ENCODE results near the gene ANKRD62.

ANKRD62 gene

DNA sequence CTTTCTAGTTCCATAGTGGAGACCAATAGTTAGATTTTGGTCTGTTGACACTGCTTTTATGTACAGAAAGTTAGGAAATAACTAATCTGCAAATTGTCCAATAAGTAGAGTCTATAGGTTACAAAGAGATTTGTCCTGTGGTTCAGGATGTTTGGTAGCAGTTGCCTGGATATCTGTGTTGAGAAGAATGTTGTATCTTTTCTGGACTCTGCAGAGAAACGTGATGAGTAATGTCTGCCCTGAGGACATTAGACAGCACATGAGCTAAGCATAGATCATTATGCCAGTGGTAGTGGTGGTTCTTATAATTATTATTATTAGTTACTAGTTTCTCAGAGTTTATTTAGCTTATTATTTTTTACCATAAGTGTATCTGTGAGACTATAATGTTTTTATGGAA, 65.8 kb downstream of the ANKRD62 start:
- Histone ChIP-seq H3K27ac (ENCODE audit: extremely low read depth, low read depth, low read length) (no peak overlapping the region), H3K4me1 (ENCODE audit: control insufficient read depth, insufficient read depth, low read length) (no peaks in the 10 kb centered on the region), H3K9me3 (ENCODE audit: control insufficient read depth, insufficient read depth, low read depth, low read length) (no peaks in the 10 kb centered on the region), H3K36me3 (ENCODE audit: control insufficient read depth in 2 of 2, insufficient read depth in 1 of 2, low read length in 2 of 2) (no peaks in the 10 kb centered on the region), H3K4me3 (ENCODE audit: low read depth, low read length) (no peak overlapping the region)
- ChIA-PET POLR2A (interaction anchor here (0.5 to 0.6 kb wide), 2 partner anchors 112 to 535 kb away, joined by 5 to 6 read pairs; no protein-coding TSS in a partner anchor), CTCF (interaction anchor here (0.8 to 1.9 kb wide), 3 partner anchors 62 to 169 kb away, joined by 3 to 6 read pairs (median 3); no protein-coding TSS in a partner anchor)
- TF ChIP-seq ZNF19 (tag by site-specific recombination; IDR thresholded peaks at IDR 0.05; ENCODE audit: low read depth) (no peak), ZNF610 (tag by site-specific recombination; IDR thresholded peaks at IDR 0.05; ENCODE audit: borderline replicate concordance) (no peak), KLF17 (tag by site-specific recombination; IDR thresholded peaks at IDR 0.05) (no peak), ZNF335 (tag by site-specific recombination; conservative IDR thresholded peaks at IDR 0.05) (no peak), SP3 (tag by site-specific recombination; IDR thresholded peaks at IDR 0.05) (no peak), ZEB2 (tag by site-specific recombination; IDR thresholded peaks at IDR 0.05) (no peak), TRIM28 (IDR thresholded peaks at IDR 0.05; ENCODE audit: borderline replicate concordance, low read length) (no peak), ZBTB1 (tag by site-specific recombination; IDR thresholded peaks at IDR 0.05) (no peak), OVOL3 (tag by site-specific recombination; IDR thresholded peaks at IDR 0.05) (no peak), PRDM6 (tag by site-specific recombination; IDR thresholded peaks at IDR 0.05) (no peak), ZNF324 (tag by site-specific recombination; IDR thresholded peaks at IDR 0.05) (no peak), ZNF600 (tag by site-specific recombination; IDR thresholded peaks at IDR 0.05) (no peak), ZNF155 (tag by site-specific recombination; IDR thresholded peaks at IDR 0.05) (no peak), ZNF530 (tag by site-specific recombination; IDR thresholded peaks at IDR 0.05; ENCODE audit: low read depth) (no peak)
- TF ChIP-seq, protein P1, sequence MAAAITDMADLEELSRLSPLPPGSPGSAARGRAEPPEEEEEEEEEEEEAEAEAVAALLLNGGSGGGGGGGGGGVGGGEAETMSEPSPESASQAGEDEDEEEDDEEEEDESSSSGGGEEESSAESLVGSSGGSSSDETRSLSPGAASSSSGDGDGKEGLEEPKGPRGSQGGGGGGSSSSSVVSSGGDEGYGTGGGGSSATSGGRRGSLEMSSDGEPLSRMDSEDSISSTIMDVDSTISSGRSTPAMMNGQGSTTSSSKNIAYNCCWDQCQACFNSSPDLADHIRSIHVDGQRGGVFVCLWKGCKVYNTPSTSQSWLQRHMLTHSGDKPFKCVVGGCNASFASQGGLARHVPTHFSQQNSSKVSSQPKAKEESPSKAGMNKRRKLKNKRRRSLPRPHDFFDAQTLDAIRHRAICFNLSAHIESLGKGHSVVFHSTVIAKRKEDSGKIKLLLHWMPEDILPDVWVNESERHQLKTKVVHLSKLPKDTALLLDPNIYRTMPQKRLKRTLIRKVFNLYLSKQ (tag by site-specific recombination; IDR thresholded peaks at IDR 0.05; ENCODE audit: borderline replicate concordance): no peak

GRCh38 chr18:12162786-12163185, 69.1 kb downstream of the ANKRD62 start:
- ChIA-PET POLR2A (no interaction called here), CTCF (no interaction called here)
- H3K4me1 ChIP-seq (ENCODE audit: control insufficient read depth, insufficient read depth, low read length): no peaks in the 10 kb centered on the region
- no peaks in the 10 kb centered on the region for H3K9me3 ChIP-seq (ENCODE audit: control insufficient read depth, insufficient read depth, low read depth, low read length)
- H3K4me3 ChIP-seq (ENCODE audit: low read depth, low read length): no peak overlapping the region
- H3K36me3 ChIP-seq (ENCODE audit: control insufficient read depth in 2 of 2, insufficient read depth in 1 of 2, low read length in 2 of 2): no peaks in the 10 kb centered on the region
- H3K27ac ChIP-seq (ENCODE audit: extremely low read depth, low read depth, low read length): no peak overlapping the region
- TF ChIP-seq ZNF777 (tag by site-specific recombination; IDR thresholded peaks at IDR 0.05; ENCODE audit: borderline replicate concordance) (no peak), OSR2 (tag by site-specific recombination; IDR thresholded peaks at IDR 0.05) (no peak), ZNF830 (tag by site-specific recombination; IDR thresholded peaks at IDR 0.05; ENCODE audit: low read depth) (no peak), HIC1 (tag by site-specific recombination; IDR thresholded peaks at IDR 0.05) (no peak), ZNF133 (tag by site-specific recombination; IDR thresholded peaks at IDR 0.05) (no peak), ZFP41 (tag by site-specific recombination; IDR thresholded peaks at IDR 0.05; ENCODE audit: borderline replicate concordance) (no peak), ZNF558 (tag by site-specific recombination; IDR thresholded peaks at IDR 0.05) (no peak), KLF10 (tag by site-specific recombination; IDR thresholded peaks at IDR 0.05) (no peak), ZNF433 (tag by site-specific recombination; IDR thresholded peaks at IDR 0.05; ENCODE audit: low read depth) (no peak), ZNF768 (tag by site-specific recombination; IDR thresholded peaks at IDR 0.05) (no peak), ZNF544 (tag by site-specific recombination; IDR thresholded peaks at IDR 0.05) (no peak), KLF16 (tag by site-specific recombination; IDR thresholded peaks at IDR 0.05) (no peak), SP2 (tag by site-specific recombination; IDR thresholded peaks at IDR 0.05) (no peak), ZSCAN16 (tag by site-specific recombination; IDR thresholded peaks at IDR 0.05) (no peak), HOXD13 (CRISPR knock-in tag; IDR thresholded peaks at IDR 0.05; ENCODE audit: borderline replicate concordance) (no peak)
- TF ChIP-seq, protein P2, sequence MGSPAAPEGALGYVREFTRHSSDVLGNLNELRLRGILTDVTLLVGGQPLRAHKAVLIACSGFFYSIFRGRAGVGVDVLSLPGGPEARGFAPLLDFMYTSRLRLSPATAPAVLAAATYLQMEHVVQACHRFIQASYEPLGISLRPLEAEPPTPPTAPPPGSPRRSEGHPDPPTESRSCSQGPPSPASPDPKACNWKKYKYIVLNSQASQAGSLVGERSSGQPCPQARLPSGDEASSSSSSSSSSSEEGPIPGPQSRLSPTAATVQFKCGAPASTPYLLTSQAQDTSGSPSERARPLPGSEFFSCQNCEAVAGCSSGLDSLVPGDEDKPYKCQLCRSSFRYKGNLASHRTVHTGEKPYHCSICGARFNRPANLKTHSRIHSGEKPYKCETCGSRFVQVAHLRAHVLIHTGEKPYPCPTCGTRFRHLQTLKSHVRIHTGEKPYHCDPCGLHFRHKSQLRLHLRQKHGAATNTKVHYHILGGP (tag by site-specific recombination; IDR thresholded peaks at IDR 0.05): no peak

All from HEK293 (cell line).